GM12864 (cell line): ENCODE results near the gene FBXW4.

Source experiments
- DNase-seq: peaks from one replicate; pipeline ENCODE4 v3.0.0-alpha.2; 2011; ENCODE audit warnings: low read depth
- H3K4me3 ChIP-seq: 2 replicates; pipeline ENCODE4 v1.5.1; 2011; ENCODE audit warnings: mild to moderate bottlenecking, low read depth, low read length, control low read depth
- TF ChIP-seq, protein P1 (sequence below): IDR thresholded peaks from 2 replicates; pipeline ENCODE4 v1.5.1; 2011; ENCODE audit warnings: low read depth, mild to moderate bottlenecking, moderate library complexity, low read length, control low read depth, inconsistent platforms; ENCODE audit errors: missing control alignments

FBXW4 gene

DNA sequence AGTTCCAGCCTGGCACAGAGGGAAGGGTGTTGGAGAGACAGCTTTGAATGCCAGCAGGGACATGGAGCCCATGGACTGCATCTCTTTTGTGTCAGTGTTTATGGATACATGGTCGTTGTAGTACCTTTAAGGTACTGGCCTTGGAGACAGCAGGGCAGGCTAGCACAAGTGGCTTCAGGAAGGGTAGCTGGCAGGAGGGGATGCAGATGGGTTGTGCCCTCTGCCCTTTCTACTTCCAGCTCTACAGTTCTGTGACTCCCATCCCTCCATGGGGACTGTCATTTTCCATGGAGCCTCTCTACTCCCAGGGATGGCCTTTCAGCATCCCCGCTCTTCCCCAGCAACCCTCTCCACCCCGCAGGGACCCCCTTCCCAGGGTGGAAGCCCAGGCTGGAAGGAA, 132.0 kb downstream of the FBXW4 start:
- no peak overlapping the region for H3K4me3 ChIP-seq
- TF ChIP-seq, protein P1, sequence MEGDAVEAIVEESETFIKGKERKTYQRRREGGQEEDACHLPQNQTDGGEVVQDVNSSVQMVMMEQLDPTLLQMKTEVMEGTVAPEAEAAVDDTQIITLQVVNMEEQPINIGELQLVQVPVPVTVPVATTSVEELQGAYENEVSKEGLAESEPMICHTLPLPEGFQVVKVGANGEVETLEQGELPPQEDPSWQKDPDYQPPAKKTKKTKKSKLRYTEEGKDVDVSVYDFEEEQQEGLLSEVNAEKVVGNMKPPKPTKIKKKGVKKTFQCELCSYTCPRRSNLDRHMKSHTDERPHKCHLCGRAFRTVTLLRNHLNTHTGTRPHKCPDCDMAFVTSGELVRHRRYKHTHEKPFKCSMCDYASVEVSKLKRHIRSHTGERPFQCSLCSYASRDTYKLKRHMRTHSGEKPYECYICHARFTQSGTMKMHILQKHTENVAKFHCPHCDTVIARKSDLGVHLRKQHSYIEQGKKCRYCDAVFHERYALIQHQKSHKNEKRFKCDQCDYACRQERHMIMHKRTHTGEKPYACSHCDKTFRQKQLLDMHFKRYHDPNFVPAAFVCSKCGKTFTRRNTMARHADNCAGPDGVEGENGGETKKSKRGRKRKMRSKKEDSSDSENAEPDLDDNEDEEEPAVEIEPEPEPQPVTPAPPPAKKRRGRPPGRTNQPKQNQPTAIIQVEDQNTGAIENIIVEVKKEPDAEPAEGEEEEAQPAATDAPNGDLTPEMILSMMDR = no peak
- DNase-seq = no peak

DNA sequence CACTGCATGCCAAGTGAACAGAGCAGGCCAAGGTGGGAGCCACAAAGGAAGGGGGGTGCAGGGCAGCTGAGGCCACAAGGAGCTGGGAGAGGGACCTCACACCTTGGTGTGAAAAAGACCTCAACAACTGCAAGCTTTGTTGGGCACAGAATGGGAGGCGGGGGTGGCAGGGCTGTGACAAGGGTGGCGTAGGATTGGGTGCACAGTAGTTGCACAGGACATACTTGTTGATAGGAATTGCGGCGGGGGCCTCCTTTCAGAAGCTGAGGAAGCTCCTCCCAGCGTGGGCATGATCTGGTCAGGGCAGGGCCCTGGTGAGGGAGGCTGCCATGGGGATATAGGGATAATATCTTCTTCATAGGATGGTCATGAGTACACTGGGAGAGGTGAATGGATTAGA, 132.7 kb downstream of the FBXW4 start:
- TF ChIP-seq, protein P1 = no peak
- H3K4me3 ChIP-seq = no peak overlapping the region
- DNase-seq = no peak

DNA sequence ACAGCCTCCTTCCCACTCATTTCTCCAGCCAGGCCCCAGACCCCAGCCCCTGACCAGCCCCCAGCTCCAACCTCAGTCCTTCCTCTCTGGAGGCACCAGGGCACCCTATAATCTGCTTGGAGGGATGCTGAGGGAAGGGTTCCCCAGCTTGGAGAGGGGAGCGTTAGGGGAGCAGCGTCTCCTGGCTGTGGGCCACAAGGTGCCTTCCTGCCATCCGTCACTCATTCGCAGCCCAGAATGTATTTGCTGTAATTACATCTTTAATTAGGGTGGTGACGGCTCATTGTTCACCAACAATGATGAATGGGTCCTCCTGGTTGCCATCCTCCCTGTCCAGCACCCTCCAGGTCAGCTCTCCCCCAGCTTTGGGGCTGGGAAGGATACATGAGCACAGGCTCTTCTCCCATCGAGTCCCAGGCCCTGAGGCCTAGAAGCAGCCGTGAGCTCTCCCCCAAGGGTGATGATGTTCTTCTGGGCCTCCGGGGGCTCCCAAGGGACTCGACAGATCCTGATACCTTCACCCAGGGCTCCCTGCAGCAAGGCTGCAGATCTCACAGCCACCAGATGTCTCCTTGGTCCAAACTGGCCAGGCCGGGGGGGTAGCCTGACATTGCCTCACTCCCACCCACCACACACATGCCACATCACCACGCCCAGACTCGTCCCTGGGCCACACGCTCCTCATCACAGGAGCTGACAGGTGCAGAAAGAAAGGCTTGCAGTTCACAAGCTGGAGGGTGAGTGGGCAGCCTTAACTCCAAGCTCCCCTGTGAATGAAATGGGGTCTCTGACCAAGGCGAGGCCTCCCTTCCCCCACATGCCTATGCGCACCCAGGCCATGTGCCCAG, 133.7 kb downstream of the FBXW4 start:
- TF ChIP-seq, protein P1 = no peak
- no peak for DNase-seq
- H3K4me3 ChIP-seq = no peak overlapping the region
